ENCODE results near the gene SCN2B.

- TF ChIP-seq CTCF (tag by site-specific recombination; IDR thresholded peaks at IDR 0.05) (no peak), REST (tag by site-specific recombination; IDR thresholded peaks at IDR 0.05) (no peak)
These were observed 50.2 kb downstream of the SCN2B start for GRCh38 chr11:118126082-118126838.

Measured in HEK293 (cell line).